Chondrocyte (in vitro differentiated cells): ENCODE data around the gene ITGBL1. TPM values are rescaled to one million over a fixed set of nuclear protein-coding genes. Genes with fewer than 3 reads are reported as not detected.

Experiments used
- DNase-seq: peaks from one replicate; pipeline ENCODE4 v3.0.0; 2021; ENCODE audit warnings: mixed read lengths, low spot score
- H3K27ac Mint-ChIP-seq: one replicate; pipeline ENCODE4 v1.8.0; 2021; ENCODE audit warnings: mild to moderate bottlenecking, moderate library complexity, mixed read lengths; ENCODE audit not compliant: unreplicated experiment
- H3K27me3 Mint-ChIP-seq: 2 replicates; pipeline ENCODE4 v1.8.0; 2021; ENCODE audit warnings: low read depth, mixed read lengths
- H3K36me3 Mint-ChIP-seq: 2 replicates; pipeline ENCODE4 v1.8.0; 2021; ENCODE audit warnings: low read depth, mixed read lengths
- H3K4me1 Mint-ChIP-seq: 2 replicates; pipeline ENCODE4 v1.8.0; 2021; ENCODE audit warnings: low read depth, mild to moderate bottlenecking, mixed read lengths
- H3K4me3 Mint-ChIP-seq: one replicate; pipeline ENCODE4 v1.8.0; 2021; ENCODE audit warnings: mild to moderate bottlenecking, moderate library complexity, mixed read lengths; ENCODE audit not compliant: unreplicated experiment
- H3K9me3 Mint-ChIP-seq: 2 replicates; pipeline ENCODE4 v1.8.0; 2021; ENCODE audit warnings: low read depth, mixed read lengths
- CTCF ChIP-seq: fragments of 200-600 bp; sonication (generic); IDR thresholded peaks from 2 replicates; pipeline ENCODE4 v1.5.0; 2021; ENCODE audit warnings: antibody characterized with exemption, mild to moderate bottlenecking, moderate library complexity
- total RNA-seq: library from RNA; stranded (reverse); gene quantifications from 3 replicates; pipeline ENCODE4 v1.2.1, GENCODE V29; 2021

The ITGBL1 gene
- total RNA-seq, 1 donor from 2014 or later, result 407 TPM

GRCh38 chr13:101490406-101491015, 38.0 kb downstream of the ITGBL1 start:
- peak overlapping the region; percentile 70 for H3K27ac Mint-ChIP-seq
- no peak for DNase-seq
- TF ChIP-seq CTCF, result no peak
- peaks cover 15% of the 10 kb centered on the region for H3K36me3 Mint-ChIP-seq
- peaks cover 88% of the 10 kb centered on the region for H3K4me1 Mint-ChIP-seq
- H3K27me3 Mint-ChIP-seq, result no peaks in the 10 kb centered on the region
- H3K4me3 Mint-ChIP-seq, result no peak overlapping the region
- peaks cover 2% of the 10 kb centered on the region for H3K9me3 Mint-ChIP-seq

GRCh38 chr13:101492251-101492910, 39.9 kb downstream of the ITGBL1 start:
- Mint-ChIP-seq H3K4me3 (no peak overlapping the region), H3K4me1 (peaks cover 92% of the 10 kb centered on the region), H3K9me3 (no peaks in the 10 kb centered on the region), H3K27ac (peak overlapping the region; percentile 76), H3K36me3 (peaks cover 7% of the 10 kb centered on the region), H3K27me3 (no peaks in the 10 kb centered on the region)
- no peak for DNase-seq
- no peak for TF ChIP-seq CTCF

- Mint-ChIP-seq H3K4me3 (no peak overlapping the region), H3K4me1 (peaks cover 92% of the 10 kb centered on the region), H3K36me3 (peaks cover 7% of the 10 kb centered on the region), H3K9me3 (no peaks in the 10 kb centered on the region), H3K27me3 (no peaks in the 10 kb centered on the region), H3K27ac (peak overlapping the region; percentile 4)
- no peak for TF ChIP-seq CTCF
- DNase-seq, result no peak
These were observed 41.1 kb downstream of the ITGBL1 start for GRCh38 chr13:101493541-101493940.

- Mint-ChIP-seq H3K36me3 (peaks cover 5% of the 10 kb centered on the region), H3K27me3 (no peaks in the 10 kb centered on the region), H3K27ac (peak overlapping the region; percentile 73), H3K4me1 (peaks cover 86% of the 10 kb centered on the region), H3K9me3 (no peaks in the 10 kb centered on the region), H3K4me3 (no peak overlapping the region)
- no peak for DNase-seq
- TF ChIP-seq CTCF, result no peak
These were observed 46.9 kb downstream of the ITGBL1 start for GRCh38 chr13:101499406-101499805.

GRCh38 chr13:101502618-101503017, 50.1 kb downstream of the ITGBL1 start:
- peaks cover 11% of the 10 kb centered on the region for H3K36me3 Mint-ChIP-seq
- H3K27ac Mint-ChIP-seq, result no peak overlapping the region

More at GRCh38 chr13:101502618-101503017, 50.1 kb downstream of the ITGBL1 start:
- H3K4me1 Mint-ChIP-seq, result peaks cover 79% of the 10 kb centered on the region
- no peak for TF ChIP-seq CTCF
- no peaks in the 10 kb centered on the region for H3K27me3 Mint-ChIP-seq
- no peak overlapping the region for H3K4me3 Mint-ChIP-seq
- no peak for DNase-seq
- no peaks in the 10 kb centered on the region for H3K9me3 Mint-ChIP-seq
